OCI-LY1 (cell line): ENCODE measurements around the gene TEX50.
"Not testable (repeated sequence)": the region's sequence is repeated elsewhere in the genome, so short reads cannot be mapped to it uniquely, and the experiment has no call there.

ENCODE experiments used
- H2AFZ ChIP-seq: fragments of 200-600 bp; sonication (generic), shearing (Covaris generic); 2 replicates; pipeline ENCODE4 v1.6.0; 2014; ENCODE audit warnings: antibody characterized with exemption, mild to moderate bottlenecking, low read length
- H3F3A ChIP-seq: fragments of 200-600 bp; sonication (generic), shearing (Covaris generic); 2 replicates; pipeline ENCODE4 v1.6.0; 2014; ENCODE audit warnings: mild to moderate bottlenecking, antibody characterized with exemption, low read length, moderate library complexity; ENCODE audit not compliant: insufficient read depth
- H3K27ac ChIP-seq: fragments of 200-600 bp; sonication (generic); 2 replicates; pipeline ENCODE4 v1.5.1; 2014; ENCODE audit warnings: low read length, mixed run types, mild to moderate bottlenecking, low read depth; ENCODE audit not compliant: poor library complexity, severe bottlenecking
- H3K27me3 ChIP-seq: fragments of 200-600 bp; sonication (generic); 2 replicates; pipeline ENCODE4 v1.6.0; 2014; ENCODE audit warnings: antibody characterized with exemption, mild to moderate bottlenecking, low read length, moderate library complexity; ENCODE audit not compliant: insufficient read depth
- H3K36me3 ChIP-seq: fragments of 200-600 bp; sonication (generic); 2 replicates; pipeline ENCODE4 v1.6.1; 2014; ENCODE audit warnings: mild to moderate bottlenecking, antibody characterized with exemption, low read length, moderate library complexity, mixed read lengths; ENCODE audit not compliant: insufficient read depth
- H3K4me1 ChIP-seq: fragments of 200-600 bp; sonication (generic); 2 replicates; pipeline ENCODE4 v1.5.1; 2014; ENCODE audit warnings: mild to moderate bottlenecking, low read length, moderate library complexity; ENCODE audit not compliant: insufficient read depth, severe bottlenecking
- H3K4me2 ChIP-seq: fragments of 200-600 bp; sonication (generic), shearing (Covaris generic); 2 replicates; pipeline ENCODE4 v1.6.1; 2014; ENCODE audit warnings: low read length
- H3K4me3 ChIP-seq: fragments of 200-600 bp; sonication (generic); 2 replicates; pipeline ENCODE4 v1.5.1; 2014; ENCODE audit warnings: low read length, low read depth, mild to moderate bottlenecking, mixed read lengths; ENCODE audit not compliant: poor library complexity, severe bottlenecking
- H3K79me2 ChIP-seq: fragments of 200-600 bp; shearing (Covaris generic); 2 replicates; pipeline ENCODE4 v1.6.1; 2016; ENCODE audit warnings: mixed run types, low read length, mixed read lengths; ENCODE audit not compliant: insufficient read depth
- H3K9ac ChIP-seq: fragments of 200-600 bp; sonication (generic), shearing (Covaris generic); 2 replicates; pipeline ENCODE4 v1.6.1; 2014; ENCODE audit warnings: mild to moderate bottlenecking, low read length, mixed read lengths
- H3K9me2 ChIP-seq: fragments of 200-600 bp; sonication (generic), shearing (Covaris generic); 2 replicates; pipeline ENCODE4 v1.6.1; 2014; ENCODE audit warnings: low read depth, mild to moderate bottlenecking, low read length, mixed read lengths
- H3K9me3 ChIP-seq: fragments of 200-600 bp; shearing (Covaris generic); 2 replicates; pipeline ENCODE4 v1.6.1; 2014; ENCODE audit warnings: low read length, mixed read lengths
- H4K20me1 ChIP-seq: fragments of 200-600 bp; sonication (generic), shearing (Covaris generic); 2 replicates; pipeline ENCODE4 v1.6.0; 2016; ENCODE audit warnings: mild to moderate bottlenecking, low read length; ENCODE audit not compliant: insufficient read depth
- EZH2 ChIP-seq: fragments of 200-600 bp; sonication (generic), shearing (Covaris generic); IDR thresholded peaks from 2 replicates; pipeline ENCODE4 v1.8.0; 2017; ENCODE audit warnings: borderline replicate concordance, mixed run types, mild to moderate bottlenecking, antibody characterized with exemption, low read length, moderate library complexity, mixed read lengths
- TF ChIP-seq, protein P1 (sequence below): fragments of 200-600 bp; sonication (generic), shearing (Covaris generic); IDR thresholded peaks from 2 replicates; pipeline ENCODE4 v1.5.1; 2017; ENCODE audit warnings: mild to moderate bottlenecking, antibody characterized with exemption, low read length, moderate library complexity, mixed read lengths

Gene TEX50, protein sequence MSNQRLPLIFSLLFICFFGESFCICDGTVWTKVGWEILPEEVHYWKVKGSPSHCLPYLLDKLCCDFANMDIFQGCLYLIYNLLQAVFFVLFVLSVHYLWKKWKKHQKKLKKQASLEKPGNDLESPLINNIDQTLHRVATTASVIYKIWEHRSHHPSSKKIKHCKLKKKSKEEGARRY

DNA sequence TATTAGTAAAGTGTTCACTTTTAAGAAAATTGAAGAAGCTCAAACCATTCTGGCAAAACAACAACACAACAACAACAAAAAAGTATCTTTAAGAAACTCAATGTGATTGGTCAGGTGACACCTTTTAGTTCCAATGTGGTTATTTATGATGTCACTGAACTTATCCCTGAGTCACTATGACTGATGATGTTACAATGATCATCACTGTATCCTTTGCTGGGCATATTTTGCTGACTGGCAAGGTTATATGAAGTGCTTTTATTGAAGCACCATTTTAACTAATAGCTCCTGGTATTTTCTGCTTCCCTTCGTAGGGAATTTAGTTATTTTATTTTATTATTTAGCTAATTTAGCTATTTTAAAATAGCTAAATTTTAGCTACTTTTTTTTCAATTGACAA lies at the start of gene TEX50:
Gene TEX50 (plus strand): TSS at position 223 of the 400 bp plus-strand sequence. CDS start 184 bp downstream, outside the sequence.
- no peak within 1 kb of the TSS for H3K9ac ChIP-seq
- no peaks in the 10 kb centered on the region for H4K20me1 ChIP-seq
- no peaks in the 10 kb centered on the region for H3K9me2 ChIP-seq
- 0 out of 2 replicates have a peak, but pooled peaks cover 6% of the 10 kb centered on the region for H3K27me3 ChIP-seq
- no peaks in the 10 kb centered on the region for H3K9me3 ChIP-seq
- H3K79me2 ChIP-seq = no peaks in the 10 kb centered on the region
- no peak within 1 kb of the TSS for H3K4me3 ChIP-seq
- H3K4me1 ChIP-seq = no peaks in the 10 kb centered on the region
- no peaks in the 10 kb centered on the region for H3K36me3 ChIP-seq
- no peak for TF ChIP-seq EZH2
- TF ChIP-seq, protein P1, sequence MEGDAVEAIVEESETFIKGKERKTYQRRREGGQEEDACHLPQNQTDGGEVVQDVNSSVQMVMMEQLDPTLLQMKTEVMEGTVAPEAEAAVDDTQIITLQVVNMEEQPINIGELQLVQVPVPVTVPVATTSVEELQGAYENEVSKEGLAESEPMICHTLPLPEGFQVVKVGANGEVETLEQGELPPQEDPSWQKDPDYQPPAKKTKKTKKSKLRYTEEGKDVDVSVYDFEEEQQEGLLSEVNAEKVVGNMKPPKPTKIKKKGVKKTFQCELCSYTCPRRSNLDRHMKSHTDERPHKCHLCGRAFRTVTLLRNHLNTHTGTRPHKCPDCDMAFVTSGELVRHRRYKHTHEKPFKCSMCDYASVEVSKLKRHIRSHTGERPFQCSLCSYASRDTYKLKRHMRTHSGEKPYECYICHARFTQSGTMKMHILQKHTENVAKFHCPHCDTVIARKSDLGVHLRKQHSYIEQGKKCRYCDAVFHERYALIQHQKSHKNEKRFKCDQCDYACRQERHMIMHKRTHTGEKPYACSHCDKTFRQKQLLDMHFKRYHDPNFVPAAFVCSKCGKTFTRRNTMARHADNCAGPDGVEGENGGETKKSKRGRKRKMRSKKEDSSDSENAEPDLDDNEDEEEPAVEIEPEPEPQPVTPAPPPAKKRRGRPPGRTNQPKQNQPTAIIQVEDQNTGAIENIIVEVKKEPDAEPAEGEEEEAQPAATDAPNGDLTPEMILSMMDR = no peak
- H3K27ac ChIP-seq = no peak within 1 kb of the TSS
- H3F3A ChIP-seq = no peaks in the 10 kb centered on the region
- no peak within 1 kb of the TSS for H3K4me2 ChIP-seq
- H2AFZ ChIP-seq = no peak within 1 kb of the TSS

DNA sequence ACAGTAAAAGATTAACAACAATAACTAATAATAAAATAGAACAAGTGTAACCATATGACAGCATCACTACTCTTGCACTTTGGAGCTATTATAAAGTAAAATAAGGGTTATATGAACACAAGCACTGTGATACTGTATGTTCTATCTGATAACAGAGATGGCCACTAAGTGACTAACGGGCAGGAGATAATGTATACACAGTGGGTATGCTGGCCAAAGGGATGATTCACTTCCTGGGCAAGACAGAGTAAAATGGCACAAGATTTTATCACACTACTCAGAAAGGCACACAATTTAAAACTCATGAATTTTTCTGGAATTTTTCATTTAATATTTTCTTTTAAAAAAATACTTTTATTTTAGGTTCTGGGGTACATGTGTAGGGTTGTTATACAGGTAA lies 44.6 kb upstream of the TEX50 start:
- Histone ChIP-seq H3K27ac (no peak overlapping the region), H3K9ac (no peak overlapping the region)

DNA sequence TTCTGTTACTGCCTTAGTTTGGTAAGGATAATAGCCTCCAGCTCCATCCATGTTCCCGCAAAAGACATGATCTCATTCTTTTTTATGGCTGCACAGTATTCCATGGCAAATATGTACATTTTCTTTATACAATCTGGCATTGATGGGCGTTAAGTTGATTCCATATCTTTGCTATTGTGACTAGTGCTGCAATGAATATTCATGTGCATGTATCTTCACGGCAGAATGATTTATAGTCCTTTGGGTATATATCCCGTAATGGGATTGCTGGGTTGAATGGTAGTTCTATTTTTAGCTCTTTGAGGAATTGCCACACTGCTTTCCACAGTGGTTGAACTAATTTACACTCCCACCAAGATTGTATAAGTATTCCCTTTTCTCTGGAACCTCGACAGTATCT lies 44.0 kb upstream of the TEX50 start:
- H4K20me1 ChIP-seq, H3K9me3 ChIP-seq, H2AFZ ChIP-seq, H3F3A ChIP-seq, H3K4me3 ChIP-seq, H3K27me3 ChIP-seq, H3K4me1 ChIP-seq, H3K79me2 ChIP-seq, H3K9ac ChIP-seq, H3K27ac ChIP-seq, H3K4me2 ChIP-seq, H3K36me3 ChIP-seq, H3K9me2 ChIP-seq: not testable (repeated sequence)

More for the DNA sequence above, 44.6 kb upstream of the TEX50 start:
- H3K36me3 ChIP-seq = no peaks in the 10 kb centered on the region
- no peaks in the 10 kb centered on the region for H3K9me2 ChIP-seq
- H3K4me2 ChIP-seq = no peak overlapping the region
- no peaks in the 10 kb centered on the region for H3F3A ChIP-seq
- H2AFZ ChIP-seq = no peak overlapping the region
- no peaks in the 10 kb centered on the region for H3K79me2 ChIP-seq
- H3K27me3 ChIP-seq = no peaks in the 10 kb centered on the region
- H3K4me1 ChIP-seq = no peaks in the 10 kb centered on the region
- no peaks in the 10 kb centered on the region for H3K9me3 ChIP-seq
- no peaks in the 10 kb centered on the region for H4K20me1 ChIP-seq
- H3K4me3 ChIP-seq = no peak overlapping the region
- TF ChIP-seq EZH2 = no peak
- TF ChIP-seq, protein P1 = no peak

DNA sequence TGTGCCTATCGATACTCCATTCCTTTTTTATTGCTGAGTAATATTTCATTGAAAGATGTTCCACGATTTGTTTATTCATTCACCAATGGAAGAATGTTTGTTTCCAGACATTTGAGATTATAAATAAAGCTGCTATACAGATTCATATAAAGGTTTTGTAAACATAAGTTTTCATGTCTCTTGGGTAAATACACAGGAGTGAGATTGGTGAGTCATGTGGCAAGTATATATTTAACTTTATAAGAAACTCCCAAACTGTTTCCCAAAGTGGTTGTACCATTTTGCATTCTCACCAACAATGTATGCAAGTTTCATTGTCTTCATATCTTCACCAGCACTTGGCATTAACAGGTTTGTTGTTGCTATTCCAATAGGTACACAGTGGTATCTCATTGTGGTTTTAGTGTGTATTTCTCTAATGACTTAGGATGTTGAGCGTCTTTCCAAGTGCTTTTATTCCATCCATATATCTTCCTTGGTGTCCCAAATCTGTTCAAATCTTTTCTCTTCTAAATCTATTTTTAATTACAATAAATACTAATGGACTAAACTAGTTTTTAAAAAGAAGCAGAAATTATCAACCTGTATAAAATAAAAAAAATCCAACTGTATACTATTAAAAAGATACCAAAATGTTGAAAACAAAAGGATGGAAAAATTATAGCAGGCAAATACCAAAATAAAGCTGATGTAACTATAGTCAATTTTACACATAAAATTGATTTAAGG lies 38.9 kb upstream of the TEX50 start:
- Histone ChIP-seq H3K9me3 (no peaks in the 10 kb centered on the region), H3K27ac (no peak overlapping the region), H4K20me1 (no peaks in the 10 kb centered on the region), H3F3A (no peaks in the 10 kb centered on the region), H3K4me2 (no peak overlapping the region), H3K4me1 (no peaks in the 10 kb centered on the region), H3K4me3 (no peak overlapping the region), H3K9me2 (no peaks in the 10 kb centered on the region), H3K79me2 (no peaks in the 10 kb centered on the region), H3K9ac (no peak overlapping the region), H3K27me3 (no peaks in the 10 kb centered on the region), H3K36me3 (no peaks in the 10 kb centered on the region), H2AFZ (no peak overlapping the region)
- TF ChIP-seq, protein P1 = no peak
- no peak for TF ChIP-seq EZH2
